DMS 273 (cell line): Measurements from ENCODE around the gene GBA2.

Source experiments
- DNase-seq: peaks from one replicate; lab custom pipeline; 2025; ENCODE audit not compliant: unreplicated experiment; lab: John Stamatoyannopoulos, UW

GBA2 gene

GRCh38 chr9:35717132-35717870, 31.7 kb downstream of the GBA2 start:
- no peak for DNase-seq

GRCh38 chr9:35716230-35716629, 32.8 kb downstream of the GBA2 start:
- peak; percentile 48 for DNase-seq

- no peak for DNase-seq
Observed at GRCh38 chr9:35714579-35715252, 34.3 kb downstream of the GBA2 start.

GRCh38 chr9:35714123-35714522, 34.9 kb downstream of the GBA2 start:
- no peak for DNase-seq

GRCh38 chr9:35713578-35713977, 35.5 kb downstream of the GBA2 start:
- DNase-seq = no peak

GRCh38 chr9:35712762-35713400, 36.1 kb downstream of the GBA2 start:
- no peak for DNase-seq

- DNase-seq = no peak
Observed at GRCh38 chr9:35711501-35712428, 37.3 kb downstream of the GBA2 start.

GRCh38 chr9:35710818-35711500, 38.1 kb downstream of the GBA2 start:
- DNase-seq = no peak

GRCh38 chr9:35708146-35708545, 40.9 kb downstream of the GBA2 start:
- DNase-seq = no peak

GRCh38 chr9:35706951-35707350, 42.1 kb downstream of the GBA2 start:
- DNase-seq = no peak

GRCh38 chr9:35705836-35706430, 43.1 kb downstream of the GBA2 start:
- DNase-seq = peak; percentile 13

GRCh38 chr9:35705372-35705771, 43.7 kb downstream of the GBA2 start:
- no peak for DNase-seq

GRCh38 chr9:35703906-35704672, 44.9 kb downstream of the GBA2 start:
- no peak for DNase-seq

- no peak for DNase-seq
Observed at GRCh38 chr9:35702696-35703095, 46.3 kb downstream of the GBA2 start.

- no peak for DNase-seq
Observed at GRCh38 chr9:35700942-35701341, 48.1 kb downstream of the GBA2 start.

- no peak for DNase-seq
Observed at GRCh38 chr9:35700031-35700430, 49.0 kb downstream of the GBA2 start.

GRCh38 chr9:35698231-35698630, 50.8 kb downstream of the GBA2 start:
- no peak for DNase-seq

GRCh38 chr9:35697486-35697885, 51.5 kb downstream of the GBA2 start:
- DNase-seq = no peak

- peak; percentile 62 for DNase-seq
Observed at GRCh38 chr9:35696520-35697215, 52.4 kb downstream of the GBA2 start.
